Fibroblast of lung (primary cell): Measurements from ENCODE around the gene CLEC2A. TPM values are rescaled to one million over a fixed set of nuclear protein-coding genes. Genes with fewer than 3 reads are reported as not detected.

Experiments
- DNase-seq, 2 donors: peaks; one replicate each; pipeline versions ENCODE4 v3.0.0 to v3.0.0-alpha.2; 2010; ENCODE audit warnings: low read depth in 2 of 2
- H2AFZ ChIP-seq: 2 replicates; pipeline ENCODE4 v1.5.1; 2012; ENCODE audit warnings: low read length, control low read depth, inconsistent platforms
- H3K27ac ChIP-seq: 2 replicates; pipeline ENCODE4 v1.5.1; 2011; ENCODE audit warnings: low read length, control low read depth; ENCODE audit not compliant: insufficient read depth
- H3K27me3 ChIP-seq: 2 replicates; pipeline ENCODE4 v1.5.1; 2011; ENCODE audit warnings: mild to moderate bottlenecking, low read length; ENCODE audit not compliant: control insufficient read depth, insufficient read depth
- H3K36me3 ChIP-seq: 2 replicates; pipeline ENCODE4 v1.5.1; 2011; ENCODE audit warnings: low read length; ENCODE audit not compliant: control insufficient read depth, insufficient read depth
- H3K4me1 ChIP-seq: 2 replicates; pipeline ENCODE4 v1.5.1; 2011; ENCODE audit warnings: low read length; ENCODE audit not compliant: control insufficient read depth, insufficient read depth; ENCODE audit errors: extremely low read depth
- H3K4me2 ChIP-seq: 2 replicates; pipeline ENCODE4 v1.5.1; 2011; ENCODE audit warnings: low read length, control low read depth; ENCODE audit not compliant: insufficient read depth; ENCODE audit errors: extremely low read depth
- H3K4me3 ChIP-seq, 4 experiments: fragments of 200-600 bp in 1 of 4; sonication (generic) in 1 of 4; replicated peaks in 1 of 4; 2 replicates each; pipeline ENCODE4 v1.5.1; 2011 to 2016; ENCODE audit warnings: low read length in 4 of 4, low read depth in 3 of 4, mild to moderate bottlenecking in 3 of 4, control low read depth in 2 of 4, inconsistent platforms in 1 of 4, mixed read lengths in 1 of 4; ENCODE audit not compliant: insufficient read depth in 1 of 4; ENCODE audit errors: control extremely low read depth in 1 of 4
- H3K79me2 ChIP-seq: 2 replicates; pipeline ENCODE4 v1.5.1; 2012; ENCODE audit warnings: mild to moderate bottlenecking, low read length, inconsistent platforms; ENCODE audit not compliant: control insufficient read depth, insufficient read depth
- H3K9ac ChIP-seq: 2 replicates; pipeline ENCODE4 v1.5.1; 2011; ENCODE audit warnings: mild to moderate bottlenecking, low read length, control low read depth; ENCODE audit not compliant: insufficient read depth
- H3K9me3 ChIP-seq: 2 replicates; pipeline ENCODE4 v1.5.1; 2012; ENCODE audit warnings: low read depth, low read length; ENCODE audit not compliant: control insufficient read depth, insufficient read depth
- H4K20me1 ChIP-seq: 2 replicates; pipeline ENCODE4 v1.5.1; 2011; ENCODE audit warnings: low read length; ENCODE audit not compliant: control insufficient read depth, insufficient read depth; ENCODE audit errors: extremely low read depth
- CTCF ChIP-seq, 2 donors: IDR thresholded peaks in 1 of 2; conservative IDR thresholded peaks in 1 of 2; 1 replicate in 1 of 2; 2 replicates in 1 of 2; pipeline ENCODE4 v1.5.1; 2011 to 2012; ENCODE audit warnings: low read length in 2 of 2, control low read depth in 1 of 2, inconsistent platforms in 1 of 2, low read depth in 1 of 2, mild to moderate bottlenecking in 1 of 2
- EZH2 ChIP-seq: IDR thresholded peaks from 2 replicates; pipeline ENCODE4 v1.5.1; 2012; ENCODE audit warnings: low read length, control low read depth, mild to moderate bottlenecking; ENCODE audit errors: missing control alignments
- polyA plus RNA-seq, 2 donors: library from polyadenylated mRNA; depleted of rRNA in 1 of 2; stranded (reverse) in 1 of 2; unstranded in 1 of 2; fragments of >200 nt; gene quantifications; 2 replicates each; pipeline ENCODE4 v1.2.1, GENCODE V29; 2011 to 2012; ENCODE audit warnings: missing spikeins in 1 of 2
- total RNA-seq: library from RNA; depleted of rRNA; stranded (reverse); fragments of >200 nt; gene quantifications from 2 replicates; pipeline ENCODE4 v1.2.1, GENCODE V29; 2014

Gene CLEC2A
- total and polyA plus RNA-seq, 2 donors (not counting 1 experiment from before 2014, with no cell fraction given), result not detected

- Histone ChIP-seq H3K27me3 (no peaks in the 10 kb centered on the region), H3K36me3 (no peaks in the 10 kb centered on the region), H3K9me3 (no peaks in the 10 kb centered on the region), H3K9ac (no peak overlapping the region), H3K27ac (no peak overlapping the region), H2AFZ (no peak overlapping the region), H4K20me1 (no peaks in the 10 kb centered on the region), H3K4me3 (no peak overlapping the region), H3K4me1 (no peaks in the 10 kb centered on the region), H3K4me2 (no peak overlapping the region), H3K79me2 (no peaks in the 10 kb centered on the region)
- no peak for DNase-seq
- TF ChIP-seq CTCF (conservative IDR thresholded peaks at IDR 0.05 in 1 of 2, IDR thresholded peaks at IDR 0.05 in 1 of 2; ENCODE audit: low read depth in 1 of 2, low read length in 2 of 2) (no peak), EZH2 (no peak)
These were observed 24.4 kb downstream of the CLEC2A start for GRCh38 chr12:9907769-9908168.

- Histone ChIP-seq H3K9ac (no peak overlapping the region), H3K4me3 (no peak overlapping the region), H3K9me3 (no peaks in the 10 kb centered on the region), H3K4me1 (no peaks in the 10 kb centered on the region), H3K4me2 (no peak overlapping the region), H3K36me3 (no peaks in the 10 kb centered on the region), H3K27me3 (no peaks in the 10 kb centered on the region), H4K20me1 (no peaks in the 10 kb centered on the region), H3K79me2 (no peaks in the 10 kb centered on the region), H3K27ac (no peak overlapping the region), H2AFZ (no peak overlapping the region)
- DNase-seq, result peak in 1 of 2 donors; percentile 2
- TF ChIP-seq EZH2 (no peak), CTCF (conservative IDR thresholded peaks at IDR 0.05 in 1 of 2, IDR thresholded peaks at IDR 0.05 in 1 of 2; ENCODE audit: low read depth in 1 of 2, low read length in 2 of 2) (no peak)
These were observed 25.3 kb downstream of the CLEC2A start for GRCh38 chr12:9906873-9907272.

- H3K36me3 ChIP-seq, result no peaks in the 10 kb centered on the region
- H3K9ac ChIP-seq, result no peak overlapping the region
- no peak overlapping the region for H3K4me2 ChIP-seq
- H3K79me2 ChIP-seq, result no peaks in the 10 kb centered on the region
- TF ChIP-seq CTCF (conservative IDR thresholded peaks at IDR 0.05 in 1 of 2, IDR thresholded peaks at IDR 0.05 in 1 of 2; ENCODE audit: low read depth in 1 of 2, low read length in 2 of 2) (no peak), EZH2 (no peak)
- H4K20me1 ChIP-seq, result no peaks in the 10 kb centered on the region
- H3K27ac ChIP-seq, result no peak overlapping the region
- no peaks in the 10 kb centered on the region for H3K4me1 ChIP-seq
- H3K4me3 ChIP-seq, result no peak overlapping the region
- H3K27me3 ChIP-seq, result no peaks in the 10 kb centered on the region
- H3K9me3 ChIP-seq, result no peaks in the 10 kb centered on the region
- H2AFZ ChIP-seq, result no peak overlapping the region
- DNase-seq, result no peak
These were observed 29.5 kb downstream of the CLEC2A start for GRCh38 chr12:9902539-9903228.
